ENCODE data around the gene CLRN3. TPM values are rescaled to one million over a fixed set of nuclear protein-coding genes. Genes with fewer than 3 reads are reported as not detected.
A peak's percentile ranks its signal among the peaks of the same experiment; 100 is the strongest.

Gene CLRN3
- total and polyA plus RNA-seq, 3 donors from 2014 or later = 0.55 TPM; not detected in 2

- no peak overlapping the region for H3K4me3 ChIP-seq
- intact Hi-C loops (cut with DNase I; ENCODE audit: low total_unique reads) = loop anchor here (5.0 to 10.0 kb wide), 2 partner anchors 102 to 155 kb away; no protein-coding TSS in a partner anchor
- no peak for TF ChIP-seq CTCF (IDR thresholded peaks at IDR 0.05)
- no peak for TF ChIP-seq POLR2A (IDR thresholded peaks at IDR 0.05)
- DNase-seq = no peak
- H3K27me3 ChIP-seq = no peaks in the 10 kb centered on the region
- H3K4me1 ChIP-seq = no peaks in the 10 kb centered on the region
- H3K36me3 ChIP-seq (ENCODE audit: low read depth, missing control alignments) = no peaks in the 10 kb centered on the region
- 89 to 93% methylated on average over 7 of the region's 7 CpGs for WGBS, 2 donors
- no peaks in the 10 kb centered on the region for H3K9me3 ChIP-seq
- no peak overlapping the region for H3K27ac ChIP-seq
These were observed 17.1 kb upstream of the CLRN3 start for GRCh38 chr10:127909716-127910463.

GRCh38 chr10:127908959-127909267 is 16.2 kb upstream of the CLRN3 start:
- no peak for DNase-seq
- H3K9me3 ChIP-seq = no peaks in the 10 kb centered on the region
- TF ChIP-seq POLR2A (IDR thresholded peaks at IDR 0.05) = no peak
- H3K27ac ChIP-seq = no peak overlapping the region
- intact Hi-C loops (cut with DNase I; ENCODE audit: low total_unique reads) = loop anchor here (5.0 to 10.0 kb wide), 2 partner anchors 103 to 156 kb away; no protein-coding TSS in a partner anchor
- WGBS, 2 donors = 91 to 92% methylated on average over 5 to 8 of the region's 8 CpGs
- no peaks in the 10 kb centered on the region for H3K36me3 ChIP-seq (ENCODE audit: low read depth, missing control alignments)
- H3K4me3 ChIP-seq = no peak overlapping the region
- H3K27me3 ChIP-seq = no peaks in the 10 kb centered on the region
- no peaks in the 10 kb centered on the region for H3K4me1 ChIP-seq

- Histone ChIP-seq H3K27me3 (no peaks in the 10 kb centered on the region), H3K27ac (no peak overlapping the region), H3K9me3 (no peaks in the 10 kb centered on the region), H3K4me1 (no peaks in the 10 kb centered on the region), H3K4me3 (peak overlapping the region; percentile 63 to 64), H3K36me3 (ENCODE audit: low read depth, missing control alignments) (no peaks in the 10 kb centered on the region)
- TF ChIP-seq POLR2A (IDR thresholded peaks at IDR 0.05) = no peak
- TF ChIP-seq CTCF (IDR thresholded peaks at IDR 0.05) = no peak
- whole genome bisulfite sequencing, 2 donors = 52 to 62% methylated on average over 11 to 13 of the region's 13 CpGs
- intact Hi-C loops (cut with DNase I; ENCODE audit: low total_unique reads) = loop anchor here (5.0 to 10.0 kb wide), 2 partner anchors 104 to 156 kb away; no protein-coding TSS in a partner anchor
- DNase-seq = no peak
These were observed 15.6 kb upstream of the CLRN3 start for GRCh38 chr10:127908106-127908958.

- no peaks in the 10 kb centered on the region for H3K4me1 ChIP-seq
- DNase-seq = peak; percentile 38
- H3K27me3 ChIP-seq = no peaks in the 10 kb centered on the region
- no peaks in the 10 kb centered on the region for H3K9me3 ChIP-seq
- peak overlapping the region; percentile 63 to 64 for H3K4me3 ChIP-seq
- no peaks in the 10 kb centered on the region for H3K36me3 ChIP-seq (ENCODE audit: low read depth, missing control alignments)
- H3K27ac ChIP-seq = peak overlapping the region; percentile 10 to 68
- WGBS, 2 donors = 1 to 2% methylated on average over 13 to 38 of the region's 65 CpGs
- intact Hi-C loops (cut with DNase I; ENCODE audit: low total_unique reads) = loop anchor here (5.0 to 10.0 kb wide), 2 partner anchors 105 to 157 kb away; no protein-coding TSS in a partner anchor
- no peak for TF ChIP-seq CTCF (IDR thresholded peaks at IDR 0.05)
- no peak for TF ChIP-seq POLR2A (IDR thresholded peaks at IDR 0.05)
These were observed 14.8 kb upstream of the CLRN3 start for GRCh38 chr10:127907411-127908105.
